ENCODE data around the gene UQCRC1.

DNA sequence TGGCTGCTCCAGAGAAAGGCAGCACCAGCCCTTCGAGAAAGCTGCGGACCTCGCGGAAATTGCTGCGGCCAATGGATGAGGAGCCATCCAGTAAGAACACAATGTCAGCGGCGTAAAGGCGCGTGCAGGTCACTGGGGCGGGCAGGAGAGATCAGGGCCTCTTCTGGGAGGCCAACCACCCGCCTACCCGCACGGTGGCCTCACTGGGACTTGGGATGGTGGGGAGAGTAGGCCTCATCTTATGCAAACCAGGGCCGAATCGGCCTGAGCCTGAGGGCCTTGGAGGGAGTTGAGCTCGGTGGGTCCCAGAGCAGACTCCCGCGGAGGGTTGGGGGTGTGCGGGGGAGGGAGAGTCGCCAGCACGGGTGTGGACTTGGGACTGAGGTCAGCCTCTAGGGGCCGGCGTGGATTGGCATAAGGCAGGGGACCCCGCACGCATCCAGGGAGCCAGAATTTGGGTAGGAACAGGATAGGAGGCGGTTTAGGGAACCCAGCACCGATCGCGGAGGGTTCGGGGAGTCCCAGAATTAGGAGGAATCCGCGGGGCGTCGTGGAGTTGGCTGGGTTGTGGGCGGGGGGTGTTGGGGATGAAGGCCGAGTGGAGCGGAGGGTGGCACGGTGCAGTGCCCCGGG lies 14.9 kb downstream of the UQCRC1 start:
- no peak for TF ChIP-seq EP300 (IDR thresholded peaks at IDR 0.05)
- no peak for TF ChIP-seq POLR2A (IDR thresholded peaks at IDR 0.05)
- TF ChIP-seq, protein P1, sequence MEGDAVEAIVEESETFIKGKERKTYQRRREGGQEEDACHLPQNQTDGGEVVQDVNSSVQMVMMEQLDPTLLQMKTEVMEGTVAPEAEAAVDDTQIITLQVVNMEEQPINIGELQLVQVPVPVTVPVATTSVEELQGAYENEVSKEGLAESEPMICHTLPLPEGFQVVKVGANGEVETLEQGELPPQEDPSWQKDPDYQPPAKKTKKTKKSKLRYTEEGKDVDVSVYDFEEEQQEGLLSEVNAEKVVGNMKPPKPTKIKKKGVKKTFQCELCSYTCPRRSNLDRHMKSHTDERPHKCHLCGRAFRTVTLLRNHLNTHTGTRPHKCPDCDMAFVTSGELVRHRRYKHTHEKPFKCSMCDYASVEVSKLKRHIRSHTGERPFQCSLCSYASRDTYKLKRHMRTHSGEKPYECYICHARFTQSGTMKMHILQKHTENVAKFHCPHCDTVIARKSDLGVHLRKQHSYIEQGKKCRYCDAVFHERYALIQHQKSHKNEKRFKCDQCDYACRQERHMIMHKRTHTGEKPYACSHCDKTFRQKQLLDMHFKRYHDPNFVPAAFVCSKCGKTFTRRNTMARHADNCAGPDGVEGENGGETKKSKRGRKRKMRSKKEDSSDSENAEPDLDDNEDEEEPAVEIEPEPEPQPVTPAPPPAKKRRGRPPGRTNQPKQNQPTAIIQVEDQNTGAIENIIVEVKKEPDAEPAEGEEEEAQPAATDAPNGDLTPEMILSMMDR (IDR thresholded peaks at IDR 0.05), result no peak

All from tibial nerve (tissue), 4 donors.